ENCODE results near the gene MAPK11.

- TF ChIP-seq CTCF (IDR thresholded peaks at IDR 0.05; ENCODE audit: borderline replicate concordance, extremely low read depth, low read length, poor library complexity, severe bottlenecking) (no peak), EZH2 (IDR thresholded peaks at IDR 0.05; ENCODE audit: borderline replicate concordance, low read depth, low read length, severe bottlenecking) (no peak)
Observed at GRCh38 chr22:50222508-50222907, 47.7 kb downstream of the MAPK11 start.

Measured in DND-41 (cell line).